ENCODE results near the gene SIAH2.
"Not testable (repeated sequence)": the region's sequence is repeated elsewhere in the genome, so short reads cannot be mapped to it uniquely, and the experiment has no call there.

The SIAH2 gene, protein sequence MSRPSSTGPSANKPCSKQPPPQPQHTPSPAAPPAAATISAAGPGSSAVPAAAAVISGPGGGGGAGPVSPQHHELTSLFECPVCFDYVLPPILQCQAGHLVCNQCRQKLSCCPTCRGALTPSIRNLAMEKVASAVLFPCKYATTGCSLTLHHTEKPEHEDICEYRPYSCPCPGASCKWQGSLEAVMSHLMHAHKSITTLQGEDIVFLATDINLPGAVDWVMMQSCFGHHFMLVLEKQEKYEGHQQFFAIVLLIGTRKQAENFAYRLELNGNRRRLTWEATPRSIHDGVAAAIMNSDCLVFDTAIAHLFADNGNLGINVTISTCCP

DNA sequence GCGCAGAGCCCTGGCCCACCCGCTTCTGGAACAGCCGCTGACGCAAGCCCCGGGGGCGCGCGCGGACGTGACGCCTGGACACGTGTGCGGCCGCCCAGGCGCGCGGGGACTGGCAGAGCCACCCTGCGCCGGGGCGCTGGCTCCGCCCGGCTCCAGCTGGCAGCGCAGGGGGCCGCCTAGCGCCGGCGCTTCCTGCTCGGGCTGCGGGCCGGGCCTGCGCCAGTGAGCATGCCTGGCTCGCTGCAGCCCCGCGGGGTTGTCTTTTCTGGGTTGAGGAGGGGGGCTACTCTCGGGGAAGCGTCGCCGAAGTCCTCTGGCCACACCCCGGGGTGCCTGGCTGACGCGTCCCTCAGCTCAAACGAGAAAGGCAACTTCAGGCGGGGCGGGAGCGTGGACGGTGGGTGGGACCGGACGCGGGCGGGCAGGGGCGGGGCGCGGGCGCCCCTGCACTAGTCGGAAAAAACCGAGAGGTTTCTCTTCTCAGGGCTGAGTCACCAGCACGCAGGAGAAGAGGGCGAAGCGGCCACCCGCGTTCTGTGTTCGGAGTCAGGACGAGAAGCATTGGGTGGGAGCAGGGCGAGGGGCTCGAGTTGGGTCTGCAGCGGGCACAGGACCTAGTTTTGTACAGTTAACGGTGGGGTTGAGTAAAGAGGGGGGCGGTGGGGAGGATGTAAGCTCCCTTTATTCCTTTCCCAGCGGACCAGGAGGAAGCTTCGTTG is at the start of gene SIAH2:
Gene SIAH2 (minus strand): TSS at position 48 of the 719 bp plus-strand sequence. CDS start 320 bp downstream, outside the sequence.
- peak; percentile 78 to 89 for DNase-seq (ENCODE audit: low read depth in 1 of 2, low spot score in 1 of 2)

DNA sequence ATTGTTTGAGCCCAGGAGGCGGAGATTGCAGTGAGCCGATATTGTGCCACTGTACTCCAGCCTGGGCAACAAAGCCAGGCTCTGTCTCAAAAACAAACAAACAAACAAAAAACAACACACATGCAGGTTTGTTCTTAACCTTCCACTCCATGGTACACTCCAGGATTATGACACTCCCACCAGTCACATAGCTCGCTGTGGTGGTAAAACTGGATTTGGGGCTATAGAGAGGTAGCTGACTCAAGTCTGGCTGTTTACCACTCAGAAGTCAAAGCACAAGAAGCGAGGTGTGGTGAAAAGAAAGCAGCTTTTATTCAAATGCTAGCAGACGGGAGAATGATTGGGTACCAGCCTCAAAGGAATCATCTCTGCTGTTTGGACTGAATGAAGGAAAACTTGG is 49.0 kb upstream of the SIAH2 start:
- DNase-seq (ENCODE audit: low read depth in 1 of 2, low spot score in 1 of 2) = no peak

DNA sequence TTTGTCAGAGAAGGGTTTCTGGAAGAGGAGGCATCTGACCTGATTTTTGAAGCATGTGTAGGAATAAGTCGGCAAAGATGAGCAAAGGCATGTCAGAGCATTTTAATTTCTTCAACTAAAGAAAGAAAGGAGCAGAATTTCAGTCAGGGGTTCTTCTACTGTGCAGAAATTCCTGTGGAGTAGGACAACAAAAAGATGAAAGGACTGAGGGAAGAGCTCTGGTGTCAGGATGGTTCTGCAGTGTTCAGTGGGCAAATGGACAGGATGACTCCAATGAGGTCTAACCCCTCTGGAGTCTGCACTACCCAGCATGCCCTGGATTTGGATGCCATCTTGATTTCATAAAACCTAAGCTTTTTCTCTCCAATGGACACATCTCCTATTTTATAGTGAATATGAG is 47.7 kb upstream of the SIAH2 start:
- DNase-seq (ENCODE audit: low read depth in 1 of 2, low spot score in 1 of 2) = no peak

DNA sequence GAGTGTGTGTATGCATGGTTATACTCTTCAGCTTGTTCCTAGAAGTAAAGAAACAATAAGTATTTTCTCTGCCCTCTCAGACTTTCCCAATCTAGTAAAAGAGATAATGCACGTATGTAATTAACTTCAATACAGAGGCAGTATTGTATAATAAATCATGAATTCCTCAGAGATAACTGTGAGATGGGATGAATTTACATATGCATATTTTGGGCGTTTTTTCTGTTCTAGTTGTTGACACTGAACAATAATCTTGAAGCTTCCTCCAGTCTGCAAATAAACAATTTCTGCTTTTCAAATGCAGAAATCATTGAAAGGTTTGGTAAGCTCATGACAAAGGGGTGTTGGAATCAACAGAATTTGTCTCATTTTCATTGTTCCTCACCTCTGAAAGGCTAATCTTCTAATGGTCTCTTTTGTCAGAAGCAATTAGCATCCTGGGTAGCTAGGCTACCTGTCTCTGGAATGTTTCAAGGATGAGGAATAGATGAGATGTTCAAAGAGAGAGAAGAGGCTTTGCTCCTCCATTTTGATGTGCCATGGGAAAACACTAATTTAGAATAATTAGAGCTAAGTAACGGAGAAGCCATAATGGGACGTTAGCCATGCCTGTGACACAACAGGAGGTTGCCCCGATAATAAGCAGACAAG is 43.3 kb upstream of the SIAH2 start:
- DNase-seq (ENCODE audit: low read depth in 1 of 2, low spot score in 1 of 2) = no peak

DNA sequence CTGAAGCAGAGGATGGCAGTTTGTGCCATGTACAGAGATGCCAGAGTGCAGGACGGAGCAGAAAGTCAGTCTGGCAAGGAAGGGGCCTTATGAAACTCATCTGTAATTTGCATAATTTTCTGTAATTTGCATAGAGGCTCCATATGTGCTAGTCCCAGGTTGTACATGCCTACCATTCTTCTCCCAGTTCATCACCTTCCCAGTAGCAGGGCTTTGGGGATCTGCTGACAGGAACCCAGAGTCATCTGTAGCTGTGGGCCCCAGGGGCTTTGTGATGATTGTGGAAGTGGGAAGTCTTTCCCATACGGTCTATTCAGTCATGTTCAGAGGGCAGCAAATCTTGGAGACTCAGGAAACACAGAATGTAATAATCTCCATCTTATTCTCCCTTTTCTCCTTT is 42.4 kb upstream of the SIAH2 start:
- no peak for DNase-seq (ENCODE audit: low read depth in 1 of 2, low spot score in 1 of 2)

DNA sequence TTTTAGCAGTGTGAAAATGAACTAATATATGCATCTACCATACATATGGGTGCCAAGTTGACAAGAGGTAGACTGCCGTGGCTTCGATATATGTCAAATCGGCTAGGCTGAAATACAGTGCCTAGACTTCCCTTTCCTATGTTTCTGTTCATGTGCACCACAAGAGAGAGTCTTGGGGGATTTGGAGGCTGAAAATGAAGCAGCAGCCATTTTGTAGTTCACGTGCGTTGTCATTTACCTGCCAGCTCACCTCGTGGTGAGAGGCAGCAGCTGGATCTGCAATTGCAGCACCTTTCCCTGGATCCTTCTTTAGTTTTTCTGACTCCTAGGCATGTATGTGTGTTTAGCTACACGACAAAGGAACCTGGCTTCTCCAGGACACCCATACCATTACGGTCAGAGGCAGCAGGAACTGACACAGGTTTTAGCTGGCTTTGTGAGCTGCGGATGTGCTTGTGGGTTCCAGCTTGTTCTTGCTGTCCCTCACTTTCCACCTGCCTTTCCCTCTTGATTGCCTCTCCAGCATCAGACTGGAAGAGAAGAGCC is 40.5 kb upstream of the SIAH2 start:
- no peak for DNase-seq (ENCODE audit: low read depth in 1 of 2, low spot score in 1 of 2)

DNA sequence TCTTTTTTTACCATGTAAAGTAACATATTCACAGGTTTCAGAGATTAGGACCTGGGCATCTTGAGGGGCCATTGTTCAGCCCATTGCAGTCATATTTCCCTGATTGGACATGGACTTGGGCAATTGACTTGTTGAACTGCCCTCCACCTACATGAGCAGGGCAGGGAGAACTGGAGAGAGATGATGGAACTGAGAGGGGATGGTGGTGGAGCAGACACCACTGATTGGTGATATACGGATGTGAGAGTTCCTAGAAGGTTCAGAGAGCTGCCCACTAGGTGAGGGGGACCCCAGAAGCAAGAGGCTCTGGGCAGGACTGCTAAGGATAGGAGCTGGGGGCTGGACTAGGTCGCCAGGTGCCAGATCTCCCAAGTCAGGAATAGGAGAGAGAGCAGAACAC is 37.8 kb upstream of the SIAH2 start:
- no peak for DNase-seq (ENCODE audit: low read depth in 1 of 2, low spot score in 1 of 2)

DNA sequence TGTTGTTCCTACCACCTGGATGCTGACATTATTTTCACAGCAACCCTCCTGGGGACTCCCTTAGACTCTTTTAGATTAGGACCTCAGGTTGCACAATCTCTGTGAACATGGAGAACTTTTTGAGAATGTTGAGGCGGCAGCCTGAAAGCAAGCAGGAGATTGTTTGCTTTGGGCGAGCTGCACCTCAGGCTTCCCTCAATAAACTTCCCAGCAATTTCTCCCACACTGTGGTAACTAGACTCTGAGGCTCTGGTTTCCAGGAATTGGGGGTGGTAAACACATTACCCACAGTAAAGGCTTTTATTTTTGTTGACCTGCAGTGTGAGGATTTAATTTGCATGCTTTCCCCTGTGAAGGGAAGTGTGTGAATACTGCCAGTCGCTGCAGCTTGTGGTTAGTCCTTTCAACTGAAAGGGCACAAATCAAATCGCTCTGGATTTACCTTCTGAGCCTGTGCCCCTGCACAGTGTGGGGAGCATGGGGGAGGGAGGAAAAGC is 35.2 kb upstream of the SIAH2 start:
- DNase-seq (ENCODE audit: low read depth in 1 of 2, low spot score in 1 of 2) = no peak

DNA sequence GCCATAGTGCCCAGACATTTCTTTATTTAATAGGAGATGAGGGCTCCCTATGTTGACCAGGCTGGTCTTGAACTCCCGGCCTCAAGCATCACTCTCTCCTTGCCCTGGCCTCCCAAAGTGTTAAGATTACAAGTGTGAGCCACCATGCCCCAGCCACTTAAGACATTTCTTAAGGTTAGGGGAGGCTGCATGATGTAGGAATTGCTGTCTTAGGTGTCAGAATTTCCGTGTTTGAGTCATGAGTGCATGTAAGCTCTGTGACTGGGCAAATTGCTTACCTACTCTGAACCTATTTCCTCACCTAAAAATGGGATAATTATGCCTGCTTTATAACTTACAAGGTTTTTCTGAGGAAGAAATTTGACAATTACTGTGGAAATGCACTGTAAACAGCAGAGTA is 34.2 kb upstream of the SIAH2 start:
- DNase-seq (ENCODE audit: low read depth in 1 of 2, low spot score in 1 of 2) = no peak

DNA sequence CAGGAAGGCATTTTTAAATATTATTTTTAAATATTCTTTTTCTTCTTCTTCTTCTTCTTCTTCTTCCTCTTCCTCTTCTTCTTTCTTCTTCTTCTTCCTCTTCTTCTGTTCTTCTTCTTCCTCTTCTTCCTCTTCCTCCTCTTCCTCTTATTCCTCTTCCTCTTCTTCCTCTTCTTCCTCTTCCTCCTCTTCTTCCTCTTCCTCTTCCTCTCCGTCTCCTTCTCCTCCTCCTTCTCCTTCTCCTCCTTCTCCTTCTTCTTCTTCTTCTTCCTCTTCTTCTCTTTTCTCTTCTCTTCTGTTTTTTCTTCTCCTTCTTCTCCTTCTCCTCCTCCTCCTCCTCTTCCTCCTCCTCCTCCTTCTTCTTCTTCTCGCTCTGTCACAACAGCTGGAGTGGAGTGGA is 33.6 kb upstream of the SIAH2 start:
- not testable (repeated sequence) for DNase-seq (ENCODE audit: low read depth in 1 of 2, low spot score in 1 of 2)

DNA sequence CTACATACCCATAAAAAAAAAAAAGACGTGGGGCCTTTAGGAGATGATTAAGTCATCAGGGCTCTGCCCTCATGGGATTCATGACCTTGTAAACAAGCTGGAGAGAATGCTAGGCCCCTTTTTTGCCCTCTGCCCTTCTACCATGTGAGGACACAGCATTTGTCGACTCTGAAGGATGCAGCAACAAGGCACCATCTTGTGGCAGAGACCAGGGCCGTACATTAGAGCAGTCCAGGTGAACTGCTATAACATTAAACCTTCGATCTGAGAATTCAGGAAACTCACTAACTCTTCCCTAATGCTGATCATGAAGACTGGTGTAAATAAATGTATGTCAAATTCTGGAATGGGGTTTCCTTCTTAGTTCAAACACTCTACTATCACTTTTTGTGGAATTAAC is 30.7 kb upstream of the SIAH2 start:
- DNase-seq (ENCODE audit: low read depth in 1 of 2, low spot score in 1 of 2) = no peak

DNA sequence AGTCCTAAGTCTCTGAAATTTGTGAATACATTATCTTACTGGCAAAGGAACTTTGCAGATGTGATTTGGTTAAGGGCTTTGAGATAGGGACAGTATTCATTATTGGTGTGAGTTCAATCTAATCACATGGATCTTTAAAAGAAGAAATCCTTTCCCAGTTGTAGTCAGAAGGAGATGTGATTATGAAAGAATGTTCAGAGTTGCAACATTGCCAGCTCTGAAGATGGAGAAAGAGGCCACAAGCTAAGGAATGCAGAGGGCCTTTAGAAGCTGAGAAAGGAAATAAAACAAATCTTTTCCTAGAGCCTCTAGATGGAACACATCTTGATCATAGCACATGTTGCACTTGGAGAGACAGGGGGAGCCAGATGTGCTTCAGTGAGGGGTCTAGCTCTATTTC is 27.7 kb upstream of the SIAH2 start:
- no peak for DNase-seq (ENCODE audit: low read depth in 1 of 2, low spot score in 1 of 2)

DNA sequence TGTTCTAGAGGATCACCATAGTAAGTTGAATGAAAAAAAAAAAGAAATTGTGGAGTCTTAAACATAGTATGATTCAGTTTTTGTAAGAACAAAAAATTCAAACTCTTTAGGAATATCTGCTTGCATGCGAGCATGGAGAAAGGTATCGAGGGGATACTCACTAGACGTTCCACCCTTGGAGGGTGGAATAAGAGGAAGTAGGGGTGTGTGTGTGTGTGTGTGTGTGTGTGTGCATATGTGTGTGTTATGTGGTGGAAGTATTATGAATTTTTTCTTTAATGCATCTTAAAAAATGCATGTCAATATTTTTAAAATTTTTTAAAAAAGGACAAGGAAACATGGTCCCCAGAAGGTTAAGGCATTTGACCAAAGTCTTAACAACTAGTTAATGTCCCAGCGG is 26.5 kb upstream of the SIAH2 start:
- DNase-seq (ENCODE audit: low read depth in 1 of 2, low spot score in 1 of 2) = no peak

DNA sequence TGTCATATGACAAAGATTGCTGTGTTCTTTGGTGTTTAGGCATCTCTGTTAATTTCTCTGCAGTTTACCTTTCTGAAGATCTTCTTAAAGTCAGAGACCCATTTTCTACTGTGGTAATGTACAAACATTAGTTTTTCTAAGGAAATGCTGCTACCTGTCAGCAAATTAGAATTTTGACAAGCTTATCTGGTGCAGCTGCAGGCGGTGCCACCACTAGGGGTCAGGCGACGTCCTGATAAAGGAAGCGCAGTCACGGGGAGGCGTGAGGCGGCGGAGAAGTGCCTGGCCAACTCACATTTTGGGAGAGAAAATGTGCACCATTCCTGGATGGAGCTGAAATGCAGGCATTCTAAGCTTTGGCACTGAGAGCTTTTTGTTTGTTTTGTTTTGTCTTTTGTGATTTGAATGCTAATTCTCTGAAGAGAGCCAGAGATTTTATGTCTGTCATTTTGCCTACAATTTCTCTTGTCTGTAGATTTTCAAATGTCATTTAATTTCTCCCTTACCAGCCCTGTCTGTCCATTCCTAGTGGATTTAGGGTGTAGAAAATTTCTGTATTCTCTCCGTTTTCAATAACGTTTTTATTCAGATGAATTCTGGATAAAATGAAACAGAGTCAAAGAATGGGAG is 24.9 kb upstream of the SIAH2 start:
- DNase-seq (ENCODE audit: low read depth in 1 of 2, low spot score in 1 of 2) = peak; percentile 63 to 67

DNA sequence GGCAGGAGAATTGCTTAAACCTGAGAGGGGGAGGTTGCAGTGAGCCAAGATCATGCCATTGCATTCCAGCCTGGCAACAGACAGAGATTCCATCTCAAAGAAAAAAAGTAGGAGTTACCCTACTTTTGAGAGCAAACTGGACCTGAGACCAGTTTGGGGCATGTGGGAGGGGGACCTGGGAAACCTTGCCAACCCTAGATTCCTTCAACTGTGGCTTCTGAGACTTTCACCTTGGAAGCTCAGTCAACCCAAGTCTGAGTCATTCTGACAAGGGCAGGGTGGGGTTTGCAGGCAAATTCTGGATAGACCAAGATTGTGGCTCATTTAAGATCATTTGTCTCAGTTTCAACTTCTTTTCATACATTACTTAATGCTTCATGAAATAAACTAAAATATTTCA is 23.8 kb upstream of the SIAH2 start:
- DNase-seq (ENCODE audit: low read depth in 1 of 2, low spot score in 1 of 2) = no peak

DNA sequence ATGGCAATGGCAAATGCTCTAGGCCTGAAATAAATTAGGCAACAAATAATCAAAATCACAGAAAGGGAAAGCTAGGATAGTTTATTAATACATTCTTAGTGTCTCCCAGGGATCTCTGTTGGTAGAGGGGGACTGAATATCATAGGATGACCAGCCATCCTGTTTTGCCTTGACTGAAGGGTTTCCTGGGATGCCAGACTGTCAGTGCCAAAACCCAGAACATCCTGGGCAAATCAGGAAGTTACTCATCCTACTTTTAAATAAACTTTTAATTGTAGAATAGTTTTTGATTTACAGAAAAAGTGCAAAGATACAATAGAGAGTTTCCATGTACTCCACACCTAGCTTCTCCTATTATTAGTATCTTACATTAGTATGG is 21.8 kb upstream of the SIAH2 start:
- no peak for DNase-seq (ENCODE audit: low read depth in 1 of 2, low spot score in 1 of 2)

DNA sequence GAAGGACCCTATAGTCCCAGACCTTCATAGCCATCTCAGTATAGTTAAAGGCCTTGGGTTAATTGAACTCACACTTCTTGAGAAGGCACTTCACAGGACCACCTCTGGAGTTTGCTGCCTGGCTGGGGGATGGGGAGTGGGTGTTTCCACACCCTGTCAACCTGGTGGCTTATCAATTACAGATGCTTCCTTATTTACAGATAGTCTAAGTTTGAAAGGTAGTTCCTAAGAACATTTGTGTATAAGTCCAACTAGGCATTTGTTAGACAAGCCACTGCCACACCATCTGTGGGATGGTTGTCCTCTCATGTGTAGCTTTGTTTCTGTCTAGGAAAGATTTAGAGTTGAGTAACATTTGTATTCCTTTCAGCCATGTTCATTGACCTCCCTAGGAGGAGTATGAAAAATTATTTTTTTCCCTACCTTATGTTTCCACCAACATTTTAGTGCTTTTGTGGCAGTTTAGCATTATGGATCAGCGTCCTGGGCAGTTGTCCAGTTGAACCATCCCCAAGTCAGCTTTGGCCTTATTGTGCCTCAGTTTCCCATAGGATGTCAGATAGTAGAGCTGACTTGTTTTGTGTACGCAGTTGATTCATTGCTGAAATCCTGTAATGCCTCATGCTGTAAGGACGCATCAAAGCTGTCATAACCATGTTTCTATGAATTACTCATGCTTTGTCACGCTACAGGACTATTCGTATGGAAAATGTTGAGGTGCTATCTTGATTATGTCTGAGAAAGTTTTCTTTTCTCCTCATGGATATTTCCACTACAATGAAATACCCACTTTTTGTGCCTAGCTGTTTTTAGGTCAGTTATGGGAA is 21.2 kb upstream of the SIAH2 start:
- no peak for DNase-seq (ENCODE audit: low read depth in 1 of 2, low spot score in 1 of 2)

DNA sequence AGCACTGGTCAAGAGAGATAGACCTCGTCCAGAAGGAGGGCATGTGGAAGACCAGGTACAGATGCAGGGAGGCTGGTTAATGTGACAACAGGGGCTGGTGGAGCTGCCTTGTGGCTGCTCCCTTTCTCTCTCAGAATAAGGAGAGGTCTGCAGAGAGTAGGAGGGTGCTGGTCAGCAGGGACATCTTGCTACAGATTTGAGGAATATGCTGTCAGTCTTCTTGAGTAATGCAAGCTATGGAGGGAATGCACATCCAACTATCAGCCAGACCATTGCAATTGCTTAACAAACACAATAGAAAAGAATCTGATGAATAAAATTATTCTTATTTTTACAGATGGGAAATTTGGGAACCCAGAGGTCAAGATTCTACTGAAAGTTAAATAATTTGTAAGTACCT is 20.3 kb upstream of the SIAH2 start:
- no peak for DNase-seq (ENCODE audit: low read depth in 1 of 2, low spot score in 1 of 2)

DNA sequence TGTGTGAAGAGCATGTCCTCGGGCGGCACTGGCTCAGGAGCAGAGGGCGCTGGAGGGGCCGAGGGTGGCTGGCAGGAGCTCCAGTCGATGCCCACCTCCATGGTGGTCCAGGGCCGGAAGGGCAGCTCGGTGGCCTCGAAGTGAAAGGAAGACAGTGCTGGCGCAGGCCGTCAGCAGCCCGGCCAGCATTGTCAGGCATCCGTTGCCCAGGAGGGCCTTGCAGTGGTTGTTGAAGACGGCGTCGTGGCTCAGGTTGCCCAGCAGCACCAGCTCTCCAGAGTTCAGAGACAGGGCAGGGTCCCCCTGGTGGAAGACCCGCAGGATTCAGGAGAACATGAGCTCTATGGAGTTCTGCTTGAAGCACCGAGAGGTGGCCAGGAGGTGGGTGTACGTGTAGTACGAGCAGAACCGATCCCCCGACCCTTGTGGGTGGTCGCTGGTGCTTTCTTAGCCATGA is 16.5 kb upstream of the SIAH2 start:
- DNase-seq (ENCODE audit: low read depth in 1 of 2, low spot score in 1 of 2) = no peak

DNA sequence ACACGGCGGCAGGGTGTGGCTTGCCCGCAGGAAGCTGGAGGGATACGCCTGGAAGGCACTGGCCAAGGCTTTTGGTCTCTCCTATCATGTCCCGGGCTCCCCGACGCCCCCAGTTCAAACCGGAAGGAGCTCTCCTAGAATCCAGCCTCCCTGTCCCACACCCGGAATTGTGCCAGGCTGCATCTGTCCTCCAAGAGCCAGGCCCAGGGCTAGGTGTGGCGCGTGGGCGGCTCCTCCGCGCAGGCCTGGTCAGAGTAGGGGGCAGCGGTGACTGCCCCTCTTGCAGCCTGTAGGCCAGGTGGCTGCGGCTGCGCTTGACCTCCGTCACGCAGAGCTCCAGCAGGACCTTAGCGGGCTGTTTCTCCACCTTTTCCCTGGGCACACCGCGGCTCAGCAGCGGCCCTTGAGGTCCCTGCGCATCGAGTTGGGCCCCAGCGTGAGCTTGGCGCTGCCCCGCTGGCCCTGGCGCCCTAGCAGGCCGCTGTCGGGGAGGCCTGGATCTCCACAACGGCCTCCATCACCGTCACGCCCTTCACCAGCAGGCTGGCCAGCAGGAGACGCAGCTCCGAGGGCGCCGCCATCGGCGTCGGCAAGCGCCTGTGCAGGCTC is 15.9 kb upstream of the SIAH2 start:
- no peak for DNase-seq (ENCODE audit: low read depth in 1 of 2, low spot score in 1 of 2)

Measured in activated T-helper 1 cell treated with anti-CD3 and anti-CD28 coated beads, Interleukin-2, amount 50 U/mL, for 16 hours (primary cell).